ENCODE results near the gene SERPINA5. TPM values are rescaled to one million over a fixed set of nuclear protein-coding genes. Genes with fewer than 3 reads are reported as not detected.
A peak's percentile ranks its signal among the peaks of the same experiment; 100 is the strongest.

Gene SERPINA5
- total RNA-seq, 1 experiment from 2014 or later, result 1.5 TPM

DNA sequence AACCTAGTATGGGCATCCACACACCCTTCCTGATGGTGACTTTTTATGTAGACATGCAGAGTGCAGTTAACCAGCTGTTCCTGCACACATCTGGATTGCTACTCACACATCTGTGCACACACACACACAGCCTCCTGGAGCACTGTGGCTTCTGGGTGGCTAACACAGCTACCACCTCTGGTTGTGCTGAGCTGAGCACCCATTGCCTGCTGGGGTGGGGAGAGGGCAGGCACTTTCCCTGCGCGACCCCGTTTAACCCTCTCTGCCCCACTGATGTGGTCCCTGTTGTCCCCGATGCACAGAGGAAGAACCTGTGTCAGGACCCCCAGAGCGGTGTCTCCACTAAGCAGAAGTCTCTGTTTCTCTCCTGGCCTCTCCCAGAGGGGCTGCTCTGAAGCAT is 16.6 kb downstream of the SERPINA5 start:
- ATAC-seq, result no peak
- no peak for DNase-seq (ENCODE audit: low spot score)
- TF ChIP-seq KAT7 (CRISPR knock-in tag; IDR thresholded peaks at IDR 0.05; ENCODE audit: borderline replicate concordance) (no peak), TEAD1 (CRISPR knock-in tag; IDR thresholded peaks at IDR 0.05) (no peak)
- peaks cover 4% of the 10 kb centered on the region for H3K9me3 Mint-ChIP-seq
- ChIA-PET CTCF (interaction anchor here (2.2 kb wide), 2 partner anchors 49 to 111 kb away, joined by 12 to 14 read pairs; no protein-coding TSS in a partner anchor), POLR2A (interaction anchor here (0.6 kb wide), 1 partner anchor 142 kb away, joined by 3 read pairs; no protein-coding TSS in a partner anchor)
- no peaks in the 10 kb centered on the region; the same call in none of the 2 replicates for H3K27me3 Mint-ChIP-seq (ENCODE audit: low read depth)
- H3K36me3 Mint-ChIP-seq, result no peaks in the 10 kb centered on the region; the same call in 1 of the 2 replicates
- no peak overlapping the region for H3K4me3 Mint-ChIP-seq
- peaks cover 18% of the 10 kb centered on the region for H3K4me1 Mint-ChIP-seq
- no peak overlapping the region for H3K27ac Mint-ChIP-seq

- ATAC-seq, result no peak
- Mint-ChIP-seq H3K27ac (0 out of 2 replicates have a peak overlapping the region, but pooled peaks have one; percentile 6), H3K36me3 (no peaks in the 10 kb centered on the region; the same call in 1 of the 2 replicates), H3K4me1 (peaks cover 18% of the 10 kb centered on the region), H3K4me3 (no peak overlapping the region), H3K9me3 (peaks cover 4% of the 10 kb centered on the region), H3K27me3 (ENCODE audit: low read depth) (no peaks in the 10 kb centered on the region; the same call in none of the 2 replicates)
- TF ChIP-seq, protein P1, sequence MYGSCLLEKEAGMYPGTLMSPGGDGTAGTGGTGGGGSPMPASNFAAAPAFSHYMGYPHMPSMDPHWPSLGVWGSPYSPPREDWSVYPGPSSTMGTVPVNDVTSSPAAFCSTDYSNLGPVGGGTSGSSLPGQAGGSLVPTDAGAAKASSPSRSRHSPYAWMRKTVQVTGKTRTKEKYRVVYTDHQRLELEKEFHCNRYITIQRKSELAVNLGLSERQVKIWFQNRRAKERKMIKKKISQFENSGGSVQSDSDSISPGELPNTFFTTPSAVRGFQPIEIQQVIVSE (CRISPR knock-in tag; IDR thresholded peaks at IDR 0.05; ENCODE audit: borderline replicate concordance), result no peak
- TF ChIP-seq NR2C2 (CRISPR knock-in tag; IDR thresholded peaks at IDR 0.05) (no peak), NR1H2 (CRISPR knock-in tag; IDR thresholded peaks at IDR 0.05) (no peak), TP53 (CRISPR knock-in tag; IDR thresholded peaks at IDR 0.05) (no peak), ZNF396 (CRISPR knock-in tag; IDR thresholded peaks at IDR 0.05; ENCODE audit: borderline replicate concordance) (no peak), ZNF671 (CRISPR knock-in tag; IDR thresholded peaks at IDR 0.05) (no peak), JAZF1 (CRISPR knock-in tag; IDR thresholded peaks at IDR 0.05) (no peak), EMX1 (CRISPR knock-in tag; IDR thresholded peaks at IDR 0.05) (no peak), ZNF512 (CRISPR knock-in tag; IDR thresholded peaks at IDR 0.05; ENCODE audit: borderline replicate concordance) (no peak), RELA (CRISPR knock-in tag; IDR thresholded peaks at IDR 0.05; ENCODE audit: borderline replicate concordance) (no peak), ZNF532 (CRISPR knock-in tag; IDR thresholded peaks at IDR 0.05; ENCODE audit: borderline replicate concordance) (no peak), OVOL2 (CRISPR knock-in tag; IDR thresholded peaks at IDR 0.05; ENCODE audit: borderline replicate concordance) (no peak), FOXJ3 (CRISPR knock-in tag; IDR thresholded peaks at IDR 0.05; ENCODE audit: borderline replicate concordance) (no peak), HMGA2 (CRISPR knock-in tag; IDR thresholded peaks at IDR 0.05) (no peak), E2F1 (CRISPR knock-in tag; IDR thresholded peaks at IDR 0.05) (no peak), ZNF281 (CRISPR knock-in tag; IDR thresholded peaks at IDR 0.05) (no peak)
- TF ChIP-seq, protein P2, sequence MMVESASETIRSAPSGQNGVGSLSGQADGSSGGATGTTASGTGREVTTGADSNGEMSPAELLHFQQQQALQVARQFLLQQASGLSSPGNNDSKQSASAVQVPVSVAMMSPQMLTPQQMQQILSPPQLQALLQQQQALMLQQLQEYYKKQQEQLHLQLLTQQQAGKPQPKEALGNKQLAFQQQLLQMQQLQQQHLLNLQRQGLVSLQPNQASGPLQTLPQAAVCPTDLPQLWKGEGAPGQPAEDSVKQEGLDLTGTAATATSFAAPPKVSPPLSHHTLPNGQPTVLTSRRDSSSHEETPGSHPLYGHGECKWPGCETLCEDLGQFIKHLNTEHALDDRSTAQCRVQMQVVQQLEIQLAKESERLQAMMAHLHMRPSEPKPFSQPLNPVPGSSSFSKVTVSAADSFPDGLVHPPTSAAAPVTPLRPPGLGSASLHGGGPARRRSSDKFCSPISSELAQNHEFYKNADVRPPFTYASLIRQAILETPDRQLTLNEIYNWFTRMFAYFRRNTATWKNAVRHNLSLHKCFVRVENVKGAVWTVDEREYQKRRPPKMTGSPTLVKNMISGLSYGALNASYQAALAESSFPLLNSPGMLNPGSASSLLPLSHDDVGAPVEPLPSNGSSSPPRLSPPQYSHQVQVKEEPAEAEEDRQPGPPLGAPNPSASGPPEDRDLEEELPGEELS (CRISPR knock-in tag; IDR thresholded peaks at IDR 0.05), result no peak
- no peak for DNase-seq (ENCODE audit: low spot score)
- ChIA-PET POLR2A (no interaction called here), CTCF (interaction anchor here (2.2 kb wide), 2 partner anchors 49 to 112 kb away, joined by 12 to 14 read pairs; no protein-coding TSS in a partner anchor)
Measured at GRCh38 chr14:94598506-94598815, 17.2 kb downstream of the SERPINA5 start.

Measured in WTC11 (cell line).